ENCODE measurements around the gene ZNF226.

GRCh38 chr19:44151491-44151890, 13.4 kb upstream of the ZNF226 start:
- TF ChIP-seq CTCF (IDR thresholded peaks at IDR 0.05; ENCODE audit: low read depth, low read length, poor library complexity, severe bottlenecking) (no peak), EZH2phosphoT487 (IDR thresholded peaks at IDR 0.05; ENCODE audit: borderline replicate concordance, low read length) (no peak)

Data from DOHH2 (cell line).